ENCODE measurements around the gene SOX5. TPM values are rescaled to one million over a fixed set of nuclear protein-coding genes. Genes with fewer than 3 reads are reported as not detected.

SOX5 gene
- total RNA-seq, 1 donor from 2014 or later, result 20.1 TPM

DNA sequence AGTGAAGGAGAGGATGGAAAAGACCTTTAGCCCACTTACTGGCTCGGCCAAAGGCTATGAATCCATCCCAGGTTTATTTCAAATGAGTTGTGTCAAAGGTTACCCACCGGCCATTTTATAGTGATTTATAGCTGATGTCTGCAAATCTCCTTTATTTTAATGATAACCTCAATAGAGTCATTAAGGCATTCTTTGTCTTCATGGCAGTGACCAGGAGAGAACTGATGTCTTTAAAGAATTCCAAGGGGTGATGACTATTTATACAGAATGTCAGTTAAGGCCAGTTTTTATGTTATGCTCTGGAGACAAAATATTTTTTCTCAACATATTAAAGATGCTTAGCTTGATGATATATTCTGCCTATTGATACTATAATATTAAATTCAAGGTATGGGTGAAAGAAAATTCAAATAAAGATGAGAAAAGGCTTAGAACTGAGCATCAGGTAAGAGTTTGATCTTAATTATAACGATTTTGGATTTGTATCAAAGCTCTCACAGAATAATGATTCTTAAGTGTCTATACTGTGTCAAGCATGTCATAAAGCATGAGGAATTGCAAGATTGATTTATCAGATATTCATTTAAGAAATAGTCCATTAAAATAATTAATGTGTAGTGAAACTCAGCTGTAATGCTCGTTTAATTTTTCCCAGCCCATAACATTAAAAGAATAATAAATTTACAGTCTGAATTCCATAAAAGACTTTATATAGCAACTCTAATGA is 361.5 kb downstream of the SOX5 start:
- TF ChIP-seq, protein P1, sequence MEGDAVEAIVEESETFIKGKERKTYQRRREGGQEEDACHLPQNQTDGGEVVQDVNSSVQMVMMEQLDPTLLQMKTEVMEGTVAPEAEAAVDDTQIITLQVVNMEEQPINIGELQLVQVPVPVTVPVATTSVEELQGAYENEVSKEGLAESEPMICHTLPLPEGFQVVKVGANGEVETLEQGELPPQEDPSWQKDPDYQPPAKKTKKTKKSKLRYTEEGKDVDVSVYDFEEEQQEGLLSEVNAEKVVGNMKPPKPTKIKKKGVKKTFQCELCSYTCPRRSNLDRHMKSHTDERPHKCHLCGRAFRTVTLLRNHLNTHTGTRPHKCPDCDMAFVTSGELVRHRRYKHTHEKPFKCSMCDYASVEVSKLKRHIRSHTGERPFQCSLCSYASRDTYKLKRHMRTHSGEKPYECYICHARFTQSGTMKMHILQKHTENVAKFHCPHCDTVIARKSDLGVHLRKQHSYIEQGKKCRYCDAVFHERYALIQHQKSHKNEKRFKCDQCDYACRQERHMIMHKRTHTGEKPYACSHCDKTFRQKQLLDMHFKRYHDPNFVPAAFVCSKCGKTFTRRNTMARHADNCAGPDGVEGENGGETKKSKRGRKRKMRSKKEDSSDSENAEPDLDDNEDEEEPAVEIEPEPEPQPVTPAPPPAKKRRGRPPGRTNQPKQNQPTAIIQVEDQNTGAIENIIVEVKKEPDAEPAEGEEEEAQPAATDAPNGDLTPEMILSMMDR (IDR thresholded peaks at IDR 0.05), result no peak
- H3K9me3 ChIP-seq, result no peaks in the 10 kb centered on the region
- H3K36me3 ChIP-seq, result no peaks in the 10 kb centered on the region
- H3K4me3 ChIP-seq, result no peak overlapping the region
- H3K27me3 ChIP-seq, result no peaks in the 10 kb centered on the region
- no peak for DNase-seq
- no peak for ATAC-seq
- H3K4me1 ChIP-seq, result no peaks in the 10 kb centered on the region
- no peak overlapping the region for H3K27ac ChIP-seq
- intact Hi-C loops (cut with DNase I), result no loop called here

DNA sequence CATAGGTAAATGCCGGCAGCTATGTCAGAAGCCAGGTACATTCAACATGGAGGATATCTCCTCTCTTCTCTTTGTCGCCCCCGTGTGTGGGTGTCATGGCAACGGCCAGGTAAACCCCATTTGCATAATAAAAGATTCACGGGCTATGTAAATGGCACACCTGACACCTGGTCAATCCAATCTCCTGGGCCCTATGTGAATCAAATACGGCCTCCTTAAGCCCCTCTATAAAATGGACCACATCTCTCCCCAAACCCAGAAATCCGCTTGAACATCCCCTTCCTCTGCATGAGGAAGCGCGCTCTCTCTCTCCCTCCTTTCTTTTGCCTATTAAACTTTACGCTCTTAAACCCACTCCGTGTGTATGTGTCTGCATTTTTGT is 363.7 kb downstream of the SOX5 start:
- no peaks in the 10 kb centered on the region for H3K36me3 ChIP-seq
- ATAC-seq (no peak), DNase-seq (no peak)
- H3K27ac ChIP-seq, result no peak overlapping the region
- no peak overlapping the region for H3K4me3 ChIP-seq
- intact Hi-C loops (cut with DNase I), result no loop called here
- H3K4me1 ChIP-seq, result no peaks in the 10 kb centered on the region
- H3K9me3 ChIP-seq, result no peaks in the 10 kb centered on the region
- no peaks in the 10 kb centered on the region for H3K27me3 ChIP-seq
- TF ChIP-seq, protein P1 (IDR thresholded peaks at IDR 0.05), result no peak

DNA sequence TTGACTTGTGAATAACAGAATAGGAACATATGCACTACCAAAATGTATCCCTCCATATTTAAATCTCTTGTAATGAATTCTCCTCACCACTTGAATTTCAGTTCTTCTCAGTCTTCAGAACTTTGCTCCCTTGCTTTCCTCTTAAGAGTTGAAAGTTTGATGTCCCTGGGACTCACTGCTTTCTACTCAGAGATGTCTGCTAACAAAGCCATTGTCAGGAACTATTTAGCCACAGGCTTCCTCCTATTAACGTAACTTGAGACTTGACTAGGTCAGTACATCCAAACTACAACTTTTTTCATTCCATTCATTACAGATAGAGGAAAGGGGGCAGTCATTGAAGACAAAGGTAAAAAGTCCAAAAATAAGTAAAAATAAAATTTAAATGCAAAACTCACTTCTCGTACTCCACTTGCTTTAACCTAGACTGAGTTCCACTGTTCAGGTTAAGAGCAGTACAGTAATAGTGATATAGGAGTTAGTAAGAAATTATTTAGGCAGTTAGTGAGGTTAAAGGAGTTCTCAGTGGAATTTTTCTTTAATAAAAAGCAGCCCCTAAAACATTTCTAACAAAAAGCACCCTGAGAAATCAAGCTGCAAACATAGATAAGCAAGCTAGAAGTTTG is 364.2 kb downstream of the SOX5 start:
- H3K27ac ChIP-seq, result no peak overlapping the region
- no peaks in the 10 kb centered on the region for H3K36me3 ChIP-seq
- ATAC-seq (no peak), DNase-seq (no peak)
- no peaks in the 10 kb centered on the region for H3K9me3 ChIP-seq
- no peak overlapping the region for H3K4me3 ChIP-seq
- TF ChIP-seq, protein P1 (IDR thresholded peaks at IDR 0.05), result no peak
- H3K4me1 ChIP-seq, result no peaks in the 10 kb centered on the region
- intact Hi-C loops (cut with DNase I), result no loop called here
- no peaks in the 10 kb centered on the region for H3K27me3 ChIP-seq

DNA sequence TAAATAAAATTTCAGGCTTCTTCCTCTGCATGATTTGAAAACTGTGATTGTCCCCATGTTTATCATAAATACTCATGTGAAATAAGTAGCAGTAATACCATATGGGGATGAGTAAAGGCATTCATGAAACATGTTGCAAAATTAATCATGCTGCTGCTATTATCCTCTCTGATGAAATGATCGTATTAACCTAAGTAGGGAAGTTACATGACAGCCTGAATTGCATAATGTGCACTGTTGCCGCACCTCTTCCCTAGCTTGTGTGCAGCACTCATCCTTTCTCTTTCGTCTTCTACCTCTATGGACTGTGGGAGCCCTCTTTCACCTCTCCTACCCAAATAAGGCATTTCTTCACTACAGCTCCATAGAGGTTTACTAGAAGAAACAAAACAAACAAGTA is 367.6 kb downstream of the SOX5 start:
- no peaks in the 10 kb centered on the region for H3K4me1 ChIP-seq
- TF ChIP-seq, protein P1 (IDR thresholded peaks at IDR 0.05), result no peak
- H3K27ac ChIP-seq, result no peak overlapping the region

DNA sequence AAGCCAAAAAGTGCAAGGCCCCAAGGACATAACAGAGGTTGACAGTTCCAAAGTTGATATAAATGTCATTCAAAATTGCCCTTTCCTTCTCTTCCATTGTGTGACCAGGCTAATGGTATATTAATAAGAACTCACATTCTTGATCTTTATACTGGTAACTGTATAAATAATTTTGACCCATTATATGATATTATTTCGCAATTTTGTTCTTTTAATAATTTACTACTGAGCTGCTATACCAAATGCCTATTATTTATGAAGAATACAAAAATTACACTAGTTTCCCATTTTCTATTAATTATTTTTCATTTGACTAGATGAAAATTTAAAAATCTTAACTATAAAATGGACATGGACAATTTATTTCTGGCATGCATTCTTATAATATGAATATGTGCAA is 370.2 kb downstream of the SOX5 start:
- Histone ChIP-seq H3K9me3 (no peaks in the 10 kb centered on the region), H3K36me3 (no peaks in the 10 kb centered on the region), H3K27me3 (no peaks in the 10 kb centered on the region), H3K27ac (no peak overlapping the region), H3K4me1 (no peaks in the 10 kb centered on the region), H3K4me3 (no peak overlapping the region)
- TF ChIP-seq, protein P1 (IDR thresholded peaks at IDR 0.05), result no peak
- DNase-seq, result no peak
- ATAC-seq, result no peak
- intact Hi-C loops (cut with DNase I), result no loop called here

More for the DNA sequence above, 367.6 kb downstream of the SOX5 start:
- ATAC-seq (no peak), DNase-seq (no peak)
- Histone ChIP-seq H3K36me3 (no peaks in the 10 kb centered on the region), H3K27me3 (no peaks in the 10 kb centered on the region), H3K9me3 (no peaks in the 10 kb centered on the region), H3K4me3 (no peak overlapping the region)
- intact Hi-C loops (cut with DNase I), result no loop called here

Measured in upper lobe of right lung (tissue), 1 donor.